Glomerular endothelial cell (primary cell): ENCODE results near the gene CA9. TPM values are rescaled to one million over a fixed set of nuclear protein-coding genes. Genes with fewer than 3 reads are reported as not detected.

Experiments
- DNase-seq: peaks from one replicate; pipeline ENCODE4 v3.0.0-alpha.2; 2011; ENCODE audit warnings: low read depth, low spot score; ENCODE audit errors: extremely low read depth
- total RNA-seq: library from RNA; depleted of rRNA; stranded (reverse); fragments of >200 nt; gene quantifications from 2 replicates; pipeline ENCODE4 v1.2.3, GENCODE V29; 2015

The CA9 gene
- total RNA-seq, 1 donor from 2014 or later = not detected

GRCh38 chr9:35714123-35714522, 40.4 kb downstream of the CA9 start:
- no peak for DNase-seq

DNA sequence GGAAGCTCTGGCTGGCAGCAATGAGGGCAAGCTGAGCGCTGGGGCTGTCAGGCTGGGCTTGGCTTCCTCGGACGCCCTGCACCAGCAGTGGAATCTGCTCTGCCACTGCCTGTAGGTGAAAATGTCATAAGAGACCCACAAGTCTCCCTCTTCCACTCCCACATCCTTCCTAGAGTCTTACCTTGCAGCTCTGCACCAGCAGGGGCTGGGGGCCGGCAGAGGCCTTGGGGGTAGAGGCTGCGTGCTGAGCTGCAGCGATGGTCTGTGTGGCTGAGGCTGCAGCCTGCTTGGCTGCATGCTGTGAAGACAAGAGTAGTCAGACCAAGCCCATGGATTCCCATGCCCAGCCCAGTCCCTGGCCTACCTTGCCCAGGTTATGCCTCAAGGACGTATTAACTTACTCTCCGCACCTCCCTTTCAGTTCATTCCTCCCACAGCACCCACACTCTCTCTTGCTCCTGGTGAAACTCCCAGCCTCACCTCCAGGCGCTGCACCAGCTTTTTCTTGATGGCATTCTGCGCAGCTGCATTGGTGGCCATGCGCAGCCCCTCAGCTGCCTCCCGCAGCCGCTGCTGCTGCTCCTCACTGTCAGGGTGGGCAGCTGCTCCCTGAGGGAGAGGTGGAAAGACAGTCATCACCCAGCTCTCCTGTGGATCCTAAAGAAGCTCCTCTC, 41.0 kb downstream of the CA9 start:
- no peak for DNase-seq

DNA sequence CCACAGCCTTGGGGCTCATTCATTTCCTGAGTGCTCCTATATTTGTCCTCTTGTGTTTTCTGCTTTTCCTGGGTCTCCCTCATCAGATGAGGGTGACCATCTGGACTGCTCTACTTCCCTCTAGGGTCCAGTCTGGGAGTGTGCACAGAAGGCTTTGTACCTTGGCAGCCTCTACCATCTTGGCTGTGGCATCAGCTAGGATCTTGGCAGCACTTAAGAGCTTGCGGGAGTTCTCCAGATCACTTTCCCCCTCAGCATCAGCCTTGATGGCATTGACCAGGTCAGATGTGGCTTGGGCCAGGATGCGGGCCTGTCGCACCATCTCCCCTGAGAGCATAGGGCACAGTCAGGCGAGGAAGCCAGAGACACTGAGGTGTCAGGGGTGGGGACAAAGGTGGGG, 42.5 kb downstream of the CA9 start:
- no peak for DNase-seq

DNA sequence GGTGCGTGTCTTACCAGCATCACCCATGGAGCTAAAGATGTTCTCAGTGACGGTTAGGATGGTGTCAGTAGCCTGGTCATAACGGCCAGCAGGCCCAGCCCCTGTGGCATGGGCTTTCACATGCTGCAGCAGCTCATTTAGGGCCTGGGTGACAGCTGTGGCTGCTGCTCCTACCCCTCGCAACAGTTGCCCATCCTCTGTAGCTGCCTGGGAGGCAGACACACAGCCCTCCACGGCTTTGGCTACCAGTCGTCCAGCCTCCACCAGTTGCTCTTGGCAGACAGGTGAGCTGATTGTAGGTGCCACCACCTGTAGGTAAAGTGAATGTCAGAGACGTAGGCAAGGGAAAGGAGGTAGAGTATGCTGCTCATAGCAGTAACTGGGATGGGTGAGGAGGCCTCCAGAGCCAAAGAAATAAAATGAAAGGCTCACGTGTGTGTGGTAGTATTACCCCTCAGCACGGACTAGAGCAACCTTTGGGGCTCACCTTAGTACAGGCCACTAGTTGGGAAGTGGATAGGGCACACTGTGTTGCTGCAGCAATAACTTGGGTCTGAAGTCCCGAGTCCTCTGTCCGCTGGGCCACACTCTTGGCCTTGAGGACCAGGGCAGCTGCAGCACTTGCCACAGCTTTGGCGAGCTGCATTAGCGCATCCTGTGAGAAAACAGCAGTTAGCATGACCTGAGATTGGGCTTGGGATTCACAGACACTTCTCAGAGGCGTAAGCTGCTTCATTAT, 43.6 kb downstream of the CA9 start:
- DNase-seq = no peak

- no peak for DNase-seq
Observed at GRCh38 chr9:35718721-35719511, 45.2 kb downstream of the CA9 start.

GRCh38 chr9:35719546-35719945, 45.8 kb downstream of the CA9 start:
- DNase-seq = no peak

- no peak for DNase-seq
Observed at GRCh38 chr9:35723426-35723825, 49.7 kb downstream of the CA9 start.

DNA sequence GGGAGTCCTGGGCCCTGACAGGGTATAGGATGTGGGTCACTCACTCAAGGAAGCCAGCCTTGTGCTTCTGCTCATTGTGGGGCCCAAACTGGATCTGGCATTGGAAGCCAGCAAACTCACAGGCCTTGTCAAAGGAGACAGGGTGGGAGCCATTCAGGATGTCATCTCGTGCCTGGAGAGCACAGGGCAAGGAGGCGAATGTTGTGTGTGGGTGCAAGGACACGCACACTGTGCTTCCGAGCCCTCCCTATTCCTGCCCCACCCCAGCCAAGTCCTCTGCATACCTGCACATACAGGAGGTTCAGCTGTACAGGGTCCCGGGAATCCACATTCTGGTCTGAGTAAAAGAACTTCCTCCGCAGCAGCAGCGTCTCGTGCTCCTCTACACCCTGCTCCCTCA, 50.2 kb downstream of the CA9 start:
- no peak for DNase-seq

DNA sequence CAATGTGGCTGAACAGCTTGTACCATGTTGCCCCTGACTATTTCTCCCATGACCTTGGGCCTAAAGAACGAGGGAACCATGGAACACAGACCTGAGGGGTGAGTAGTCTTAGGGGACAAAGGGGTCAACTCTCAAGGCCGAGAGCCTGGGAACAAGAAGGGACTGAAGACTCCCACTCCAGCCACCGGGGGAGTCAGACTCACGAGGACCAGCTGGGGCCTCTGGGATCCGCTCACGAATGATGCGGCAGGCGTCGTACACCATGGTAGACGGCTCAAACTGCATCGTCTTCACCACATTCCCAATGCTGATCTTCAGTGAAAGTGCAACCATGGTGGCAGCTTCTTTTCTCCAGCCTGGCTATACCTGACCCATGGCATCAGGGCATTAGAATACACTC, 51.6 kb downstream of the CA9 start:
- DNase-seq = no peak

- DNase-seq = no peak
Observed at GRCh38 chr9:35726931-35727330, 53.2 kb downstream of the CA9 start.

DNA sequence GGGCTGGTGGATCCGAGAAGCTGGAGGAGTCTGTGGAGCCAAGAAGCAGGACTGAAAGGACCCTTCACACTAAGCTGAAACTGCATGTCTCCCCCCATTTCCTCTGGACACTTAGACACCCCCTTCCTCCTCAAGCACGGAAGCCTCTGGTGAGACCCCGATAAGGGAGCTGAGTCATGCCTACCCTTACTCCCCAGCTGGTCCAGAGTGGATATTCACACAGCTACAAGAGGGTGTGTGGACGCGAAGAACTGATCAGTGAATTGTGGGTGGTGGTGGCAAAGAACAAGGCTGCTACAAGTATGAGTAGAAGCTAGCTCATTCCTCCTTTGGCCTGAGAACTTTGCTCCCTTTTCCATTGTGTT, 53.9 kb downstream of the CA9 start:
- no peak for DNase-seq

- DNase-seq = no peak
Observed at GRCh38 chr9:35728041-35728971, 54.6 kb downstream of the CA9 start.

DNA sequence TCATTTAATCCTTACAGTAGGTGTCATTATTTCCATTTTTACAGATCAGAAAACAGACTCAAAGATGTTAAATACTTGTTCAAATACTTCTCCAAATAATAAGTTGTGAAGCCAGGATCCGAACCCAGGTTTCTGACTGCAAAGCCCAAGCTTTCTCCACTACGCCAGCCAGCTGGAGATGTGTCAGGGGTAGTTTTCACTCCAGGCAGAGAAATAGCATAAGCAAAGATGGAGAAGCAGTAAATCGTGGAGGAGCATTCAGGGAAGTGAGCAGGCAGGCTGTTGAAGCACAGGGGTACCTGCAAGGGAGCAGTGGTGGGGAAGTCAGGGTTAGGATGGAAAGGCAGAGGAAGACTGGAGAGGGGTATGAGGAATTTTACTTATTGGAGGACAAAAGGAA, 55.4 kb downstream of the CA9 start:
- no peak for DNase-seq

GRCh38 chr9:35729700-35730485, 56.2 kb downstream of the CA9 start:
- DNase-seq = no peak

DNA sequence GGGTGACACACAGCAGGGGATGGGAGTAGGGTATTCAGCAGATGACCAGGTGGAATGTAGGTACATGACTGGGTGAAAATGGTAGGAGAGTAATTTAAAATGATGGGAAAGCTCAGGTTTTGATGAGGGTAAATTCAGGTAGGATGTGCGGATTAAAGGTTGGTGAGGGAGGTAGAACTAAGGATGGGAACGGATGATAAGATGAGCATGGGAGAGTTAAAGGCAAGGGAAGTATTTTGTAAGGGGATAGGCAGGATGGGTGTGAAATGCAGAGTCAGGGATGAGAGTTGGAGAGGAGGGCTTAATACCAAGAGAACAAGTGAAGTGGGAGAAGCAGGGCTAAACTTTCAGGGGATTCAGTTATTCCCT, 56.7 kb downstream of the CA9 start:
- no peak for DNase-seq

Other genes with a start within 250 kb of the CA9 start
- gene RUSC2, start 183.8 kb upstream of the CA9 start, total RNA-seq = 32.9 and 42.5 TPM in 2 replicates
- 12.5 and 19.4 TPM in 2 replicates for gene TESK1, start 68.7 kb upstream of the CA9 start, total RNA-seq
- gene CD72, start 55.5 kb upstream of the CA9 start, total RNA-seq = 1.3 TPM in 1 of 2 replicates, not detected in the other
- not detected in 2 replicates for gene SIT1, start 23.0 kb upstream of the CA9 start, total RNA-seq
- gene RMRP, start 15.9 kb upstream of the CA9 start, total RNA-seq = 2,917 and 4,459 TPM in 2 replicates
- 18.5 and 18.6 TPM in 2 replicates for gene CCDC107, start 15.6 kb upstream of the CA9 start, total RNA-seq
- gene ARHGEF39, start 8.7 kb upstream of the CA9 start, total RNA-seq = 0.39 and 0.58 TPM in 2 replicates
- gene TPM2, start 16.0 kb downstream of the CA9 start, total RNA-seq = 290 and 300 TPM in 2 replicates
- gene TLN1, start 58.3 kb downstream of the CA9 start, total RNA-seq = 347 and 424 TPM in 2 replicates
- 77.0 and 78.6 TPM in 2 replicates for gene CREB3, start 58.7 kb downstream of the CA9 start, total RNA-seq
- 43.3 and 102 TPM in 2 replicates for gene GBA2, start 75.3 kb downstream of the CA9 start, total RNA-seq
- 16.5 and 22.9 TPM in 2 replicates for gene RGP1, start 75.4 kb downstream of the CA9 start, total RNA-seq
- gene MSMP, start 80.3 kb downstream of the CA9 start, total RNA-seq = 1.6 and 7.9 TPM in 2 replicates
- gene NPR2, start 117.7 kb downstream of the CA9 start, total RNA-seq = 15.9 and 16.6 TPM in 2 replicates
- gene SPAG8, start 138.3 kb downstream of the CA9 start, total RNA-seq = 0.53 TPM in 1 of 2 replicates, not detected in the other
- 13.8 and 24.6 TPM in 2 replicates for gene HINT2, start 141.1 kb downstream of the CA9 start, total RNA-seq
- gene FAM221B, start 154.8 kb downstream of the CA9 start, total RNA-seq = not detected in 2 replicates
- gene TMEM8B, start 155.3 kb downstream of the CA9 start, total RNA-seq = 1.9 and 3.0 TPM in 2 replicates
- gene OR13J1, start 196.5 kb downstream of the CA9 start, total RNA-seq = not detected in 2 replicates
- 0.47 and 0.63 TPM in 2 replicates for gene HRCT1, start 232.3 kb downstream of the CA9 start, total RNA-seq
- gene SPAAR, start 235.6 kb downstream of the CA9 start, total RNA-seq = 8.1 and 16.3 TPM in 2 replicates